ENCODE results near the gene ORC6.

Gene ORC6

DNA sequence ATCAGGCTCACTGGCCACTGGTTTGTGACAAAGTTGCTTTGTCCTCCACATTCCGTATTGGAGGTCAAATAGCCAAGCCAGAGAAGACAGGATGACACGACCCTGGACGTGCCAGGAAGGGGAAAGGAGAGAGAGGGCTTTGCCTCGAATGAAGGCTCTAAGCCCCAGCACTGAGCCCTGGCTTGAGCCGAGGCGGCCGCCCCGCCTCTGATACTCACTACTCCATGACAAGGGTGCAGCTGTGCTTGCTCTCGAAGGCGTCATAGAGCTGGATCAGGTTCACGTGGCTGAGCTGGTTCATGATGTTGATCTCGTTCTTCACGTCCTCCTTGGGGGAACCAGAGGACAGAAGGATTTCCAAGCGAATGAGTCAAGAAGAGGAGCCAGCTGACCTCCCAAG, 39.3 kb downstream of the ORC6 start:
- TF ChIP-seq ZNF830 (tag by site-specific recombination; IDR thresholded peaks at IDR 0.05; ENCODE audit: low read depth) (no peak), TRIM28 (IDR thresholded peaks at IDR 0.05; ENCODE audit: borderline replicate concordance, low read length) (no peak), ZSCAN30 (tag by site-specific recombination; IDR thresholded peaks at IDR 0.05) (no peak), MYNN (tag by site-specific recombination; IDR thresholded peaks at IDR 0.05; ENCODE audit: borderline replicate concordance) (no peak), ZNF311 (tag by site-specific recombination; IDR thresholded peaks at IDR 0.05; ENCODE audit: borderline replicate concordance) (no peak), ZBTB7A (tag by site-specific recombination; IDR thresholded peaks at IDR 0.05; ENCODE audit: low read depth) (no peak), ZNF777 (tag by site-specific recombination; IDR thresholded peaks at IDR 0.05; ENCODE audit: borderline replicate concordance) (no peak), SP3 (tag by site-specific recombination; IDR thresholded peaks at IDR 0.05) (no peak), PRDM10 (tag by site-specific recombination; IDR thresholded peaks at IDR 0.05) (no peak), ZNF302 (tag by site-specific recombination; IDR thresholded peaks at IDR 0.05; ENCODE audit: low read depth) (no peak)
- TF ChIP-seq, protein P1, sequence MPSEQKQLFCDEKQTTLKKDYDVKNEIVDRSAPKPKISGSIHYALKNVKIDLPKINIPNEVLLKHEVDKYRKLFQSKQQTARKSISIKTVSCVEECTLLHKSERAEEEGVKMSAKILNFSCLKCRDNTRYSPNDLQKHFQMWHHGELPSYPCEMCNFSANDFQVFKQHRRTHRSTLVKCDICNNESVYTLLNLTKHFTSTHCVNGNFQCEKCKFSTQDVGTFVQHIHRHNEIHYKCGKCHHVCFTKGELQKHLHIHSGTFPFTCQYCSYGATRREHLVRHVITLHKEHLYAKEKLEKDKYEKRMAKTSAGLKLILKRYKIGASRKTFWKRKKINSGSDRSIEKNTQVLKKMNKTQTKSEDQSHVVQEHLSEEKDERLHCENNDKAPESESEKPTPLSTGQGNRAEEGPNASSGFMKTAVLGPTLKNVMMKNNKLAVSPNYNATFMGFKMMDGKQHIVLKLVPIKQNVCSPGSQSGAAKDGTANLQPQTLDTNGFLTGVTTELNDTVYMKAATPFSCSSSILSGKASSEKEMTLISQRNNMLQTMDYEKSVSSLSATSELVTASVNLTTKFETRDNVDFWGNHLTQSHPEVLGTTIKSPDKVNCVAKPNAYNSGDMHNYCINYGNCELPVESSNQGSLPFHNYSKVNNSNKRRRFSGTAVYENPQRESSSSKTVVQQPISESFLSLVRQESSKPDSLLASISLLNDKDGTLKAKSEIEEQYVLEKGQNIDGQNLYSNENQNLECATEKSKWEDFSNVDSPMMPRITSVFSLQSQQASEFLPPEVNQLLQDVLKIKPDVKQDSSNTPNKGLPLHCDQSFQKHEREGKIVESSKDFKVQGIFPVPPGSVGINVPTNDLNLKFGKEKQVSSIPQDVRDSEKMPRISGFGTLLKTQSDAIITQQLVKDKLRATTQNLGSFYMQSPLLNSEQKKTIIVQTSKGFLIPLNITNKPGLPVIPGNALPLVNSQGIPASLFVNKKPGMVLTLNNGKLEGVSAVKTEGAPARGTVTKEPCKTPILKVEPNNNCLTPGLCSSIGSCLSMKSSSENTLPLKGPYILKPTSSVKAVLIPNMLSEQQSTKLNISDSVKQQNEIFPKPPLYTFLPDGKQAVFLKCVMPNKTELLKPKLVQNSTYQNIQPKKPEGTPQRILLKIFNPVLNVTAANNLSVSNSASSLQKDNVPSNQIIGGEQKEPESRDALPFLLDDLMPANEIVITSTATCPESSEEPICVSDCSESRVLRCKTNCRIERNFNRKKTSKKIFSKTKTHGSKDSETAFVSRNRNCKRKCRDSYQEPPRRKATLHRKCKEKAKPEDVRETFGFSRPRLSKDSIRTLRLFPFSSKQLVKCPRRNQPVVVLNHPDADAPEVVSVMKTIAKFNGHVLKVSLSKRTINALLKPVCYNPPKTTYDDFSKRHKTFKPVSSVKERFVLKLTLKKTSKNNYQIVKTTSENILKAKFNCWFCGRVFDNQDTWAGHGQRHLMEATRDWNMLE (tag by site-specific recombination; conservative IDR thresholded peaks at IDR 0.05; ENCODE audit: low read depth) = no peak
- TF ChIP-seq, protein P2, sequence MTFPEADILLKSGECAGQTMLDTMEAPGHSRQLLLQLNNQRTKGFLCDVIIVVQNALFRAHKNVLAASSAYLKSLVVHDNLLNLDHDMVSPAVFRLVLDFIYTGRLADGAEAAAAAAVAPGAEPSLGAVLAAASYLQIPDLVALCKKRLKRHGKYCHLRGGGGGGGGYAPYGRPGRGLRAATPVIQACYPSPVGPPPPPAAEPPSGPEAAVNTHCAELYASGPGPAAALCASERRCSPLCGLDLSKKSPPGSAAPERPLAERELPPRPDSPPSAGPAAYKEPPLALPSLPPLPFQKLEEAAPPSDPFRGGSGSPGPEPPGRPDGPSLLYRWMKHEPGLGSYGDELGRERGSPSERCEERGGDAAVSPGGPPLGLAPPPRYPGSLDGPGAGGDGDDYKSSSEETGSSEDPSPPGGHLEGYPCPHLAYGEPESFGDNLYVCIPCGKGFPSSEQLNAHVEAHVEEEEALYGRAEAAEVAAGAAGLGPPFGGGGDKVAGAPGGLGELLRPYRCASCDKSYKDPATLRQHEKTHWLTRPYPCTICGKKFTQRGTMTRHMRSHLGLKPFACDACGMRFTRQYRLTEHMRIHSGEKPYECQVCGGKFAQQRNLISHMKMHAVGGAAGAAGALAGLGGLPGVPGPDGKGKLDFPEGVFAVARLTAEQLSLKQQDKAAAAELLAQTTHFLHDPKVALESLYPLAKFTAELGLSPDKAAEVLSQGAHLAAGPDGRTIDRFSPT (tag by site-specific recombination; IDR thresholded peaks at IDR 0.05) = no peak
- H3K36me3 ChIP-seq (ENCODE audit: control insufficient read depth in 2 of 2, insufficient read depth in 1 of 2, low read length in 2 of 2) = no peaks in the 10 kb centered on the region
- CTCF ChIA-PET = no interaction called here

GRCh38 chr16:46729326-46729995, 40.0 kb downstream of the ORC6 start:
- Histone ChIP-seq H3K9me3 (ENCODE audit: control insufficient read depth, insufficient read depth, low read depth, low read length) (no peaks in the 10 kb centered on the region), H3K4me3 (ENCODE audit: low read depth, low read length) (no peak overlapping the region), H3K36me3 (ENCODE audit: control insufficient read depth in 2 of 2, insufficient read depth in 1 of 2, low read length in 2 of 2) (no peaks in the 10 kb centered on the region), H3K27ac (ENCODE audit: extremely low read depth, low read depth, low read length) (no peak overlapping the region), H3K4me1 (ENCODE audit: control insufficient read depth, insufficient read depth, low read length) (no peaks in the 10 kb centered on the region)
- ChIA-PET POLR2A (interaction anchor here (0.6 kb wide), 1 partner anchor 12 kb away, joined by 3 read pairs; no protein-coding TSS in a partner anchor), CTCF (no interaction called here)
- TF ChIP-seq ZNF701 (tag by site-specific recombination; IDR thresholded peaks at IDR 0.05) = no peak
- no peak for TF ChIP-seq WT1 (tag by site-specific recombination; IDR thresholded peaks at IDR 0.05)
- TF ChIP-seq ZNF521 (tag by site-specific recombination; IDR thresholded peaks at IDR 0.05) = no peak
- no peak for TF ChIP-seq HOXC10 (CRISPR knock-in tag; IDR thresholded peaks at IDR 0.05)
- no peak for TF ChIP-seq ZBTB1 (tag by site-specific recombination; IDR thresholded peaks at IDR 0.05)
- no peak for TF ChIP-seq SCRT2 (tag by site-specific recombination; IDR thresholded peaks at IDR 0.05)
- TF ChIP-seq ZNF561 (tag by site-specific recombination; IDR thresholded peaks at IDR 0.05; ENCODE audit: borderline replicate concordance) = no peak
- TF ChIP-seq PRDM6 (tag by site-specific recombination; IDR thresholded peaks at IDR 0.05) = no peak
- no peak for TF ChIP-seq ZNF335 (tag by site-specific recombination; conservative IDR thresholded peaks at IDR 0.05)
- no peak for TF ChIP-seq ZNF311 (tag by site-specific recombination; IDR thresholded peaks at IDR 0.05; ENCODE audit: borderline replicate concordance)
- no peak for TF ChIP-seq HOXA7 (CRISPR knock-in tag; IDR thresholded peaks at IDR 0.05; ENCODE audit: borderline replicate concordance)
- TF ChIP-seq ZBTB48 (tag by site-specific recombination; IDR thresholded peaks at IDR 0.05) = no peak

More for the DNA sequence above, 39.3 kb downstream of the ORC6 start:
- Histone ChIP-seq H3K9me3 (ENCODE audit: control insufficient read depth, insufficient read depth, low read depth, low read length) (no peaks in the 10 kb centered on the region), H3K4me1 (ENCODE audit: control insufficient read depth, insufficient read depth, low read length) (no peaks in the 10 kb centered on the region), H3K4me3 (ENCODE audit: low read depth, low read length) (no peak overlapping the region), H3K27ac (ENCODE audit: extremely low read depth, low read depth, low read length) (no peak overlapping the region)
- POLR2A ChIA-PET = no interaction called here

All from HEK293 (cell line).